Activated B cell treated with CpG ODN at 0.5 μM for 24 hours (primary cell): Measurements from ENCODE around the gene KAT2A. TPM values are rescaled to one million over a fixed set of nuclear protein-coding genes. Genes with fewer than 3 reads are reported as not detected.

Experiments
- ATAC-seq: fragments of 200-7000 bp; cut with Tn5 transposase; one replicate; pipeline ENCODE4 v1.10.0; 2021; ENCODE audit warnings: low read depth, mild to moderate bottlenecking, moderate library complexity
- CTCF ChIA-PET: fragments of 350-600 bp; sonication (Branson Sonifier 250); formaldehyde crosslinking; loops from one replicate; lab custom pipeline; 2021; ENCODE audit warnings: antibody characterized with exemption; lab: Charles Lee
- POLR2A ChIA-PET: fragments of 350-600 bp; sonication (Branson Sonifier 250); formaldehyde crosslinking; loops from one replicate; lab custom pipeline; 2021; ENCODE audit warnings: antibody characterized with exemption; lab: Charles Lee
- DNase-seq: peaks from one replicate; pipeline ENCODE4 v3.0.0; 2022
- H3K27ac Mint-ChIP-seq: one replicate; pipeline ENCODE4 v1.8.0; 2020; ENCODE audit warnings: mixed read lengths
- H3K27me3 Mint-ChIP-seq: one replicate; pipeline ENCODE4 v1.8.0; 2021; ENCODE audit warnings: mixed read lengths
- H3K36me3 Mint-ChIP-seq: one replicate; pipeline ENCODE4 v1.8.0; 2021; ENCODE audit warnings: low read depth, mixed read lengths
- H3K4me1 Mint-ChIP-seq: one replicate; pipeline ENCODE4 v1.8.0; 2021; ENCODE audit warnings: mixed read lengths
- H3K4me3 Mint-ChIP-seq: one replicate; pipeline ENCODE4 v1.8.0; 2020; ENCODE audit warnings: mild to moderate bottlenecking, mixed read lengths
- H3K9me3 Mint-ChIP-seq: one replicate; pipeline ENCODE4 v1.8.0; 2020; ENCODE audit warnings: mixed read lengths
- CTCF ChIP-seq: fragments of 200-600 bp; IDR thresholded peaks from one replicate; pipeline ENCODE4 v1.8.0; 2022; ENCODE audit warnings: antibody characterized with exemption, mild to moderate bottlenecking
- intact Hi-C: fragments of 100-400 bp; cut with micrococcal nuclease; formaldehyde crosslinking; loops from one replicate; pipeline ENCODE4 v1.15.1; 2024
- total RNA-seq: library from RNA; stranded (reverse); gene quantifications from 2 replicates; pipeline ENCODE4 v1.2.3, GENCODE V29; 2022

KAT2A gene
- total RNA-seq, 1 donor from 2014 or later = 40.1 TPM

DNA sequence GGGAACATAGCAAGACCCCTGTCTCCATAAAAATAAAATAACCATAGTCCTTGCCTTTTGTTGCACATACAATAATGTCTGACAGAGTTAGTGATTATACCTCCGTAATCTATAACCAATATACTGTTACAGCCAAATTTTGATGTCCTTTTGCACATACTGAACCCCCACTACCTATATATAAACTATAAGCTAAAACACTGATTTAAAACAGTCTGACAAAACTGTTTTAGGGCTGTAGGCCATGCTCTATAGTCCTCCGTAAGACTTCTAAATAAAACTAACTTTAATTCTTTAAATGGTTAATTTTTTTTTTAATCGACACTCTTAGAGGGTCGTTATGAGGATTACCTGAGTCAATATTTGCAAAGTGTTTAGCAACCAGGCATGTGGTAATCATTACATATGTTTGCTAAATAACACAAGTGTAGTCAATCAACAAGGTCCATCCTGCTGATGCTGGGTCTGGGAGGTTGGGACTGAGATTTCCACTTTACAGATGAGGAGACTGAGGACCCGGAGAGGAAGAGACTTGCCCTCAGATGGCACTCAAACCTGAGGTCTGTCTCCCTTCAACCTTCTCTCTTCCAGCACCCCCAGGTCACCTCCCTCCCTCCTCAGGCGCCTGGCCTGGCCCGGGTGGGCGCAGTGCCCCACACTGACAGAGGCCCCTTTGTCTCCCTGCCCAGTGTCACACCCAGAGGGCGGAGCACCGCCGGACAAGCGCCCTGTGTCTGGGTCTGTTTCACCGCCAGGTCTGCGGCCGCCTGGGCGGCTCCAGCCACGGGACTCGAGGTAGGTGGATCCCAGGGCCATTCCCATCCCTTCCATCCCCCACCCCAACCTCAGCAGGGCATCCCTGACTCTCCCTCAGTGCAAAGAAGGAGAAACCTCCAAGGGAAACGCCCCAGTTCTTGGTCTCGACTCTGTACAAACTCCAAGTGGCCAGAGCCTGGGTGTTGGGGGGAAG lies 33.1 kb downstream of the KAT2A start:
- Mint-ChIP-seq H3K9me3 (no peaks in the 10 kb centered on the region), H3K4me1 (no peaks in the 10 kb centered on the region), H3K27me3 (peaks cover 5% of the 10 kb centered on the region), H3K36me3 (no peaks in the 10 kb centered on the region), H3K4me3 (no peak overlapping the region), H3K27ac (no peak overlapping the region)
- POLR2A ChIA-PET = no interaction called here
- intact Hi-C loops = no loop called here
- ATAC-seq (no peak), DNase-seq (no peak)
- CTCF ChIA-PET = no interaction called here
- no peak for TF ChIP-seq CTCF

DNA sequence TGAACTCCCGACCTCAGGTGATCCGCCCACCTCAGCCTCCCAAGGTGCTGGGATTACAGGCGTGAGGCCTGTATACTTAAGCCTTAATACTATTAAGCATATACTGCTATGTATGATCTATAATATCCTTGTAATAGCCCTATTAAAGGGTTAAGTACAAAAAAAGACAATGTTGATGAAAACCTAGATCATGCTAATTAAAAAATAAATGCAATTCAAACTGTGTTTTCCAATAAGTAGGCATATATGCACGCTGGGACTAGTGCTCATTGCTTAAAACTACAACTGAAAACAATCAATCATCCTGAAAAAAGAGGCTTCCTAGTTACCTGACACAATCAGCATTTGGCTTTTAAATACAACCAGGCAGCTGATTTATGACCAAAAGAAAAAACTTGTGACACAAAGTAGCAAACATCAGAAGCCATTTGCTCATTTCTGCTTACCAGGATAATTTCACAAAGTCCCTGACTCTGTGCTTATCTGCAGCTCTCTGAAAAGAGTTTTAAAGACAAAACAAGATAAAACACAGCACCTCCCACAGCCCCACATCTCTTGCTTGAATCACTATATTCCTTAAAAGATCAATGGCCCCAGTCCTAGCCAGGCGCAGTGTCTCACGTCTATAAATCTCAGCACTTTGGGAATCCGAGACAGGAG lies 34.0 kb downstream of the KAT2A start:
- ATAC-seq (no peak), DNase-seq (no peak)
- H3K4me1 Mint-ChIP-seq = no peaks in the 10 kb centered on the region
- CTCF ChIA-PET = no interaction called here
- no peak for TF ChIP-seq CTCF
- peaks cover 5% of the 10 kb centered on the region for H3K27me3 Mint-ChIP-seq
- H3K9me3 Mint-ChIP-seq = no peaks in the 10 kb centered on the region
- intact Hi-C loops = no loop called here
- POLR2A ChIA-PET = interaction anchor here (0.5 kb wide), 1 partner anchor 12 kb away, joined by 8 read pairs; no protein-coding TSS in a partner anchor
- no peak overlapping the region for H3K27ac Mint-ChIP-seq
- no peaks in the 10 kb centered on the region for H3K36me3 Mint-ChIP-seq
- no peak overlapping the region for H3K4me3 Mint-ChIP-seq

DNA sequence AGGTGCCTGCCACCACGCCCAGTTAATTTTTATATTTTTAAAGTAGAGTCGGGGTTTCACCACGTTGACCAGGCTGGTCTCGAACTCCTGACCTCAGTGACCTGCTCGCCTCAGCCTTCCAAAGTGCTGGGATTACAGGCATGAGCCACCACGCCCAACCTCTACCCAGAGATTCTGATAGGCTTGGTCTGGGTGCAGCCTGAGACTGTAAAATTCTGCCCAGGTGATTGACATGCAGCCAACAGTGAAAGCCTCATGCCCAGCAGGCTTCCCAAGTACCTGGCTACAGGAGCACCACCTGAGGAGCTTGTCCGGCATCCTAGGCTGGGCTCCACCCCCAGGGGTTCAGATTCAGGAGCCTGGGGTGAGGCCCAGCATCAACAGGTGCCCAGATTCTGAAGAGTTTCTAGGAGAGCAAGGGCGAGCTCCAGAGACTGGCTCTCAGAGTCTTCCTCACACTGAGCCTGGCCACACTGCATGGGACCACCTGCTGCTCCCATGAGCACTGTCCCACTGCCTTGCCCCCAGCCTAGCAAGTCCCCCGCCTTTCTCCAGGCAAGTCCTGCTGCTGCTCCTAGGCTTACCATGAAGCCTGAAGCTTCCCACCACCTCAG lies 39.5 kb downstream of the KAT2A start:
- DNase-seq (no peak), ATAC-seq (no peak)
- Mint-ChIP-seq H3K4me3 (no peak overlapping the region), H3K9me3 (no peaks in the 10 kb centered on the region), H3K27ac (no peak overlapping the region), H3K36me3 (no peaks in the 10 kb centered on the region), H3K27me3 (no peaks in the 10 kb centered on the region), H3K4me1 (no peaks in the 10 kb centered on the region)
- TF ChIP-seq CTCF = no peak
- POLR2A ChIA-PET = no interaction called here
- intact Hi-C loops = no loop called here
- CTCF ChIA-PET = no interaction called here

- H3K27me3 Mint-ChIP-seq = no peaks in the 10 kb centered on the region
- ChIA-PET CTCF (interaction anchor here (0.6 kb wide), 1 partner anchor 77 kb away, joined by 3 read pairs; no protein-coding TSS in a partner anchor), POLR2A (no interaction called here)
- no peak overlapping the region for H3K27ac Mint-ChIP-seq
- H3K36me3 Mint-ChIP-seq = no peaks in the 10 kb centered on the region
- no peak for TF ChIP-seq CTCF
- H3K9me3 Mint-ChIP-seq = no peaks in the 10 kb centered on the region
- H3K4me1 Mint-ChIP-seq = no peaks in the 10 kb centered on the region
- ATAC-seq (no peak), DNase-seq (no peak)
- H3K4me3 Mint-ChIP-seq = no peak overlapping the region
- intact Hi-C loops = no loop called here
These were observed 41.6 kb downstream of the KAT2A start for GRCh38 chr17:42079541-42079940.
